H9 (cell line): ENCODE results near the gene LRP3. TPM values are rescaled to one million over a fixed set of nuclear protein-coding genes. Genes with fewer than 3 reads are reported as not detected.

Source experiments
- DNase-seq: peaks from one replicate; pipeline ENCODE4 v3.0.0-alpha.2; 2017
- H2AFZ ChIP-seq: one replicate; pipeline ENCODE4 v1.6.1; 2013; ENCODE audit warnings: mild to moderate bottlenecking, low read length, control low read depth, moderate library complexity
- H2AK5ac ChIP-seq: 2 replicates; pipeline ENCODE4 v1.6.1; 2013; ENCODE audit warnings: low read length, control low read depth, mixed read lengths; ENCODE audit not compliant: insufficient read length
- H2BK120ac ChIP-seq: one replicate; pipeline ENCODE4 v1.6.1; 2013; ENCODE audit warnings: low read depth, mild to moderate bottlenecking, low read length, control low read depth, inconsistent platforms; ENCODE audit not compliant: poor library complexity, severe bottlenecking
- H2BK12ac ChIP-seq: 2 replicates; pipeline ENCODE4 v1.6.1; 2013; ENCODE audit warnings: low read length, control low read depth, mixed read lengths, low read depth; ENCODE audit not compliant: insufficient read length
- H2BK15ac ChIP-seq: 2 replicates; pipeline ENCODE4 v1.6.1; 2013; ENCODE audit warnings: low read depth, low read length, control low read depth
- H2BK20ac ChIP-seq: one replicate; pipeline ENCODE4 v1.6.1; 2013; ENCODE audit warnings: low read depth, mild to moderate bottlenecking, low read length, control low read depth, inconsistent platforms; ENCODE audit not compliant: poor library complexity, severe bottlenecking
- H2BK5ac ChIP-seq: 2 replicates; pipeline ENCODE4 v1.6.1; 2013; ENCODE audit warnings: low read length, control low read depth, mixed read lengths; ENCODE audit not compliant: insufficient read length
- H3K14ac ChIP-seq: 2 replicates; pipeline ENCODE4 v1.6.1; 2013; ENCODE audit warnings: low read length, control low read depth; ENCODE audit not compliant: insufficient read depth
- H3K18ac ChIP-seq: 2 replicates; pipeline ENCODE4 v1.6.1; 2013; ENCODE audit warnings: low read depth, mild to moderate bottlenecking, mixed read lengths, low read length, control low read depth; ENCODE audit not compliant: insufficient read length
- H3K23ac ChIP-seq: 2 replicates; pipeline ENCODE4 v1.6.1; 2013; ENCODE audit warnings: low read length, control low read depth, mixed read lengths, low read depth; ENCODE audit not compliant: insufficient read length
- H3K23me2 ChIP-seq: 2 replicates; pipeline ENCODE4 v1.6.1; 2013; ENCODE audit warnings: low read depth, mild to moderate bottlenecking, mixed read lengths, low read length, control low read depth; ENCODE audit not compliant: insufficient read length, poor library complexity, severe bottlenecking
- H3K27ac ChIP-seq: 2 replicates; pipeline ENCODE4 v1.5.1; 2013; ENCODE audit warnings: low read length, control low read depth, mixed read lengths, low read depth; ENCODE audit not compliant: insufficient read length
- H3K27me3 ChIP-seq: 2 replicates; pipeline ENCODE4 v1.6.1; 2013; ENCODE audit warnings: low read length, control low read depth, inconsistent platforms; ENCODE audit not compliant: insufficient read depth
- H3K4ac ChIP-seq: 2 replicates; pipeline ENCODE4 v1.6.1; 2013; ENCODE audit warnings: low read depth, mild to moderate bottlenecking, control low read depth, inconsistent platforms, low read length, moderate library complexity
- H3K4me1 ChIP-seq: 2 replicates; pipeline ENCODE4 v1.6.1; 2013; ENCODE audit warnings: low read length, control low read depth, inconsistent platforms; ENCODE audit not compliant: insufficient read depth
- H3K4me2 ChIP-seq: 2 replicates; pipeline ENCODE4 v1.6.1; 2013; ENCODE audit warnings: low read length, control low read depth, mixed read lengths; ENCODE audit not compliant: insufficient read length, insufficient read depth
- H3K56ac ChIP-seq: 2 replicates; pipeline ENCODE4 v1.6.1; 2013; ENCODE audit warnings: low read depth, mild to moderate bottlenecking, mixed read lengths, low read length, control low read depth; ENCODE audit not compliant: insufficient read length
- H3K79me1 ChIP-seq: 2 replicates; pipeline ENCODE4 v1.6.1; 2013; ENCODE audit warnings: low read depth, mild to moderate bottlenecking, moderate library complexity, low read length, control low read depth, inconsistent platforms; ENCODE audit not compliant: insufficient read depth, poor library complexity, severe bottlenecking
- H3K79me2 ChIP-seq: 2 replicates; pipeline ENCODE4 v1.6.1; 2013; ENCODE audit warnings: low read length, control low read depth, inconsistent platforms; ENCODE audit not compliant: insufficient read depth
- H3K9ac ChIP-seq: 2 replicates; pipeline ENCODE4 v1.6.1; 2013; ENCODE audit warnings: low read length, control low read depth, mixed read lengths; ENCODE audit not compliant: insufficient read length; ENCODE audit errors: extremely low read depth
- H3K9me3 ChIP-seq: one replicate; pipeline ENCODE4 v1.6.1; 2013; ENCODE audit warnings: low read depth, low read length, inconsistent platforms; ENCODE audit not compliant: control insufficient read depth
- H3T11ph ChIP-seq: one replicate; pipeline ENCODE4 v1.6.1; 2013; ENCODE audit warnings: mild to moderate bottlenecking, low read length, control low read depth, inconsistent platforms
- H4K20me1 ChIP-seq: one replicate; pipeline ENCODE4 v1.6.1; 2013; ENCODE audit not compliant: control insufficient read depth, insufficient read length, insufficient read depth
- H4K5ac ChIP-seq: 2 replicates; pipeline ENCODE4 v1.6.1; 2013; ENCODE audit warnings: low read depth, mild to moderate bottlenecking, mixed read lengths, low read length, control low read depth; ENCODE audit not compliant: insufficient read length
- H4K8ac ChIP-seq: replicated peaks from 2 replicates; pipeline ENCODE4 v1.6.1; 2013; ENCODE audit warnings: low read length, control low read depth, mixed read lengths, low read depth; ENCODE audit not compliant: insufficient read length
- H4K91ac ChIP-seq: 2 replicates; pipeline ENCODE4 v1.6.1; 2013; ENCODE audit warnings: low read depth, mild to moderate bottlenecking, moderate library complexity, mixed read lengths, low read length, control low read depth; ENCODE audit not compliant: insufficient read length
- H3K27ac Mint-ChIP-seq, 3 experiments: 2 replicates in 2 of 3; 3 replicates in 1 of 3; pipeline ENCODE4 v1.8.0; 2020 to 2021; ENCODE audit warnings: mixed read lengths in 3 of 3, mild to moderate bottlenecking in 1 of 3, moderate library complexity in 1 of 3
- H3K27me3 Mint-ChIP-seq: 2 replicates; pipeline ENCODE4 v1.8.0; 2021; ENCODE audit warnings: low read depth, mild to moderate bottlenecking, moderate library complexity, mixed read lengths
- H3K36me3 Mint-ChIP-seq, 3 experiments: 2 replicates in 2 of 3; 3 replicates in 1 of 3; pipeline ENCODE4 v1.8.0; 2020 to 2021; ENCODE audit warnings: low read depth in 3 of 3, mixed read lengths in 3 of 3; ENCODE audit not compliant: insufficient read depth in 1 of 3
- H3K4me1 Mint-ChIP-seq, 2 experiments: 2 replicates each; pipeline ENCODE4 v1.8.0; 2020; ENCODE audit warnings: mixed read lengths in 2 of 2
- H3K4me3 Mint-ChIP-seq, 2 experiments: 2 replicates in 1 of 2; 3 replicates in 1 of 2; pipeline ENCODE4 v1.8.0; 2020 to 2021; ENCODE audit warnings: mild to moderate bottlenecking in 2 of 2, mixed read lengths in 2 of 2, moderate library complexity in 1 of 2
- H3K9me3 Mint-ChIP-seq, 2 experiments: 2 replicates in 1 of 2; 3 replicates in 1 of 2; pipeline ENCODE4 v1.8.0; 2020; ENCODE audit warnings: mild to moderate bottlenecking in 2 of 2, mixed read lengths in 2 of 2, moderate library complexity in 1 of 2
- CTCF ChIP-seq: fragments of 200-600 bp; sonication (generic); conservative IDR thresholded peaks from 3 replicates; pipeline ENCODE4 v1.8.0; 2021; ENCODE audit warnings: antibody characterized with exemption, mild to moderate bottlenecking
- WGBS: extraction: QIAGEN DNeasy Blood & Tissue Kit; methylation state at CpG from one replicate; pipeline ENCODE4 v1.1.7; 2013; ENCODE audit warnings: missing lambda C conversion rate, low lambda C conversion rate, mixed read lengths; ENCODE audit not compliant: insufficient read length; ENCODE audit errors: extremely low coverage; 5-methylcytosine and 5-hydroxymethylcytosine counted together
- total RNA-seq: library from RNA; stranded (reverse); gene quantifications from 2 replicates; pipeline ENCODE4 v1.2.1, GENCODE V29; 2021

LRP3 gene
- total RNA-seq, 1 experiment from 2014 or later = 29.2 TPM

GRCh38 chr19:33195645-33196347 lies 1.7 kb downstream of the LRP3 start:
- no peaks in the 10 kb centered on the region for H3K23me2 ChIP-seq
- Mint-ChIP-seq H3K27ac (no peak overlapping the region), H3K4me3 (peak overlapping the region; percentile 69 to 85), H3K9me3 (peaks cover 0 to 1% of the 10 kb centered on the region in 2 experiments; a peak in 1 of 5 replicates), H3K4me1 (0 out of 4 replicates have a peak, but pooled peaks cover 0 to 3% of the 10 kb centered on the region in 2 experiments), H3K36me3 (peaks cover 6 to 10% (median 8%) of the 10 kb centered on the region in 3 experiments; a peak in 6 of 7 replicates), H3K27me3 (peaks cover 32% of the 10 kb centered on the region)
- H4K20me1 ChIP-seq = peaks cover 2% of the 10 kb centered on the region
- H2AFZ ChIP-seq = no peak overlapping the region
- H4K8ac ChIP-seq = no peak overlapping the region
- H2BK12ac ChIP-seq = no peak overlapping the region
- no peak for TF ChIP-seq CTCF
- H3K79me1 ChIP-seq = no peaks in the 10 kb centered on the region
- no peak overlapping the region for H3K9ac ChIP-seq
- no peak overlapping the region for H2BK120ac ChIP-seq
- no CpG with 5 or more reads among the region's 17 CpGs for whole genome bisulfite sequencing
- H3K14ac ChIP-seq = no peak overlapping the region
- no peak overlapping the region for H2AK5ac ChIP-seq
- no peaks in the 10 kb centered on the region for H3K4me1 ChIP-seq
- H4K91ac ChIP-seq = no peak overlapping the region
- peak overlapping the region; percentile 44 for H3K4me2 ChIP-seq
- H3T11ph ChIP-seq = no peak overlapping the region
- H3K18ac ChIP-seq = no peak overlapping the region
- no peaks in the 10 kb centered on the region; the same call in 1 of the 2 replicates for H3K27me3 ChIP-seq
- no peak overlapping the region for H4K5ac ChIP-seq
- no peak overlapping the region for H3K23ac ChIP-seq
- H3K56ac ChIP-seq = no peak overlapping the region
- H3K27ac ChIP-seq = no peak overlapping the region
- H2BK20ac ChIP-seq = no peak overlapping the region
- no peaks in the 10 kb centered on the region for H3K9me3 ChIP-seq
- no peak for DNase-seq
- no peak overlapping the region for H2BK15ac ChIP-seq
- no peak overlapping the region for H2BK5ac ChIP-seq
- H3K79me2 ChIP-seq = no peaks in the 10 kb centered on the region
- no peak overlapping the region for H3K4ac ChIP-seq
